Motor neuron (in vitro differentiated cells): ENCODE measurements around the gene PHF20. TPM values are rescaled to one million over a fixed set of nuclear protein-coding genes. Genes with fewer than 3 reads are reported as not detected.
"Not testable (repeated sequence)": the region's sequence is repeated elsewhere in the genome, so short reads cannot be mapped to it uniquely, and the experiment has no call there.

Source experiments
- ATAC-seq, 8 experiments: fragments of 200-7000 bp; cut with Tn5 transposase; replicated peaks in 6 of 8; 2 replicates each; pipeline ENCODE4 v1.8.0; 2021; ENCODE audit warnings: mild to moderate bottlenecking in 8 of 8, moderate library complexity in 8 of 8
- H3K27ac ChIP-seq, 2 donors: fragments of 250-450 bp; sonication (Bioruptor Pico); 2 replicates each; pipeline ENCODE4 v1.9.0; 2021; ENCODE audit warnings: antibody characterized with exemption in 2 of 2, mild to moderate bottlenecking in 2 of 2, moderate library complexity in 1 of 2
- H3K4me1 ChIP-seq, 2 donors: fragments of 250-450 bp; sonication (Bioruptor Pico); replicated peaks in 1 of 2; 2 replicates each; pipeline ENCODE4 v1.6.1; 2021; ENCODE audit warnings: antibody characterized with exemption in 2 of 2, mild to moderate bottlenecking in 2 of 2, moderate library complexity in 1 of 2
- H3K4me3 ChIP-seq, 5 donors: fragments of 250-450 bp; sonication (Bioruptor Pico); 2 replicates each; pipeline ENCODE4 v1.9.0; 2021; ENCODE audit warnings: antibody characterized with exemption in 5 of 5, mild to moderate bottlenecking in 5 of 5, moderate library complexity in 4 of 5
- WGBS, 10 experiments: fragments of 450-650 bp; shearing (Covaris generic); methylation state at CpG; one replicate each; pipeline ENCODE4 v1.0.0; 2022; 5-methylcytosine and 5-hydroxymethylcytosine counted together
- in situ Hi-C, 9 experiments: fragments of 400-800 bp; cut with MboI; loops; one replicate each; pipeline ENCODE4 v1.15.0; 2021; ENCODE audit warnings: low sequenced_read_pairs in 9 of 9, low pct_unique_long_range_greater_than_20kb in 2 of 9; ENCODE audit not compliant: unreplicated experiment in 9 of 9
- total RNA-seq, 8 experiments: library from RNA; unstranded; fragments of 300-600 nt; gene quantifications; 2 replicates each; pipeline versions ENCODE4 v1.2.3 to v1.2.4, GENCODE V29; 2022

Gene PHF20
- 10 to 100 TPM; 15.4 to 53.7 (median 31.5) TPM for total RNA-seq

GRCh38 chr20:35771689-35772562 lies at the start of gene PHF20:
PHF20 (plus strand) TSS chr20:35772015; CDS start chr20:35801523, 29,508 bp downstream.
- WGBS, 10 experiments, result 7 to 73% (median 40%) methylated on average over 2 to 9 of the region's 87 CpGs; no CpG with 5 or more reads in 5 of the 10 experiments
- peak; percentile 79 to 93 (median 90) for ATAC-seq
- in situ Hi-C loops, result no loop called here
- peaks cover 28 to 29% of the 10 kb centered on the region in 2 donors for H3K4me1 ChIP-seq
- H3K4me3 ChIP-seq, result peak within 1 kb of the TSS; percentile 50 to 75 (median 57)
- peak within 1 kb of the TSS; percentile 88 to 96 for H3K27ac ChIP-seq

DNA sequence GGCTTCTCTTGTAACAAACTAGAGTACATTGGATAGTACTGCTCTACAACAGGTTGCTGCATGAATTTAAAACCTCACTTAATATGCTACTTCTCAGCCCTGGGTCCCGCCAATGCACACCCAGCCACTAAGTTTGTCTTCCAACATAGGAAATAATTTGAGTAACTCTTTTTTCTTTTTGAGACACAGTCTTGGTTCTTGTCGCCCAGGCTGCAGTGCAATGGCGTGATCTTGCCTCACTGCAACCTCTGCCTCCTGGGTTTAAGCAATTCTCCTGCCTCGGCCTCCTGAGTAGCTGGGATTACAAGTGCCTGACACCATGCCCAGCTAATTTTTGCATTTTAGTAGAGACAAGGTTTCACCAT lies 48.6 kb upstream of the PHF20 start:
- not testable (repeated sequence) for H3K4me3 ChIP-seq, ATAC-seq, H3K4me1 ChIP-seq, H3K27ac ChIP-seq
- in situ Hi-C loops, result loop anchor here in 1 of 9 experiments (25.0 kb wide), 1 partner anchor 164 kb away; no protein-coding TSS in a partner anchor
- 75 to 100% (median 100%) methylated on average over 1 to 4 of the region's 4 CpGs for whole genome bisulfite sequencing, 10 experiments

- ATAC-seq, result not testable (repeated sequence)
- WGBS, 10 experiments, result 94 to 100% (median 100%) methylated on average over 1 to 9 of the region's 12 CpGs; no CpG with 5 or more reads in 2 of the 10 experiments
- in situ Hi-C loops, result loop anchor here in 1 of 9 experiments (25.0 kb wide), 1 partner anchor 164 kb away; no protein-coding TSS in a partner anchor
These were observed 48.0 kb upstream of the PHF20 start for GRCh38 chr20:35723652-35724320.

DNA sequence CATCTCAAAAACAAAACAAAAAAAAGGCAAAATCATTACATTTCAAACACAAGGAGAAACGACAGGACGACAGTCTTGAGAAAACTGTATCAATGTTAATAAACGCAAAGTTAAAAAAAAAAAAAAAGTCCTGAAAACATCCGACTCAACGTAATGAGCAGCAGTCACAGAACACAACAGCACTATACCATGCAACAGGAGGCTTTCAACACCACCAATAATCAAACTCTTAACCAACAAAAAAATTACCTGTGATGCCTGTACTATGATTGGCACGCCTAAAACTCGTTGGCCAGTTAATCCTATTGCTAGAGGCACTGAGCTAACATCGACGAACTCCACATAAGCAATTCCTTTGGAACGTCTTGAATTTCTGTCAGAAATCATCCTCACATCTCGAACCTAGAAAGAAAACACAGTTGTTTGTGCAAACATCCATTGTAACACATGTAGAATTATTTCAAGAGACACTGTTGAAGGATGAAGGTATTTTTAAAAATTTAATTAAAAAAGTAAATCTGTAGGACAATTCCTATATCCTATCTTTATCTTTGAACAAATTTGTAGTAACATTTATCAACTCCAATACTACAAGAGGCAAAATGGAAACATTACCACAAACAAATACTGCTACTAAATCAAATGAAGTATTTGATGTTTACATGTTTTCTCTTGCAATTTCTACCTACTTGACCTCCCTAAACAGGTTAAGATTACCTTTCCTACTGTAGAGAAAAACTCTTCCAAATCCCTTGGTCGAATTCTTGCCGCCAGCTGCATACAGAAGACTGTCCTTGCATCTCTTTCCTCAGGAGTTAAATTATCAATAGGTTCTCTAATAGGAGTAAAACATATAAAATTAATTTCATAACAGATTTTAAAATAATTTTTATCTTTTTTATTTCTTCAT lies 47.2 kb upstream of the PHF20 start:
- in situ Hi-C loops, result loop anchor here in 2 of 9 experiments (25.0 kb wide), 1 partner anchor 163 kb away; no protein-coding TSS in a partner anchor
- ATAC-seq, result no peak
- 72 to 100% (median 95%) methylated on average over 4 to 13 of the region's 13 CpGs for WGBS, 10 experiments
- Histone ChIP-seq H3K4me3 (no peak overlapping the region), H3K27ac (no peak overlapping the region), H3K4me1 (no peaks in the 10 kb centered on the region)

More at GRCh38 chr20:35723652-35724320, 48.0 kb upstream of the PHF20 start:
- H3K4me3 ChIP-seq, H3K27ac ChIP-seq, H3K4me1 ChIP-seq: not testable (repeated sequence)

DNA sequence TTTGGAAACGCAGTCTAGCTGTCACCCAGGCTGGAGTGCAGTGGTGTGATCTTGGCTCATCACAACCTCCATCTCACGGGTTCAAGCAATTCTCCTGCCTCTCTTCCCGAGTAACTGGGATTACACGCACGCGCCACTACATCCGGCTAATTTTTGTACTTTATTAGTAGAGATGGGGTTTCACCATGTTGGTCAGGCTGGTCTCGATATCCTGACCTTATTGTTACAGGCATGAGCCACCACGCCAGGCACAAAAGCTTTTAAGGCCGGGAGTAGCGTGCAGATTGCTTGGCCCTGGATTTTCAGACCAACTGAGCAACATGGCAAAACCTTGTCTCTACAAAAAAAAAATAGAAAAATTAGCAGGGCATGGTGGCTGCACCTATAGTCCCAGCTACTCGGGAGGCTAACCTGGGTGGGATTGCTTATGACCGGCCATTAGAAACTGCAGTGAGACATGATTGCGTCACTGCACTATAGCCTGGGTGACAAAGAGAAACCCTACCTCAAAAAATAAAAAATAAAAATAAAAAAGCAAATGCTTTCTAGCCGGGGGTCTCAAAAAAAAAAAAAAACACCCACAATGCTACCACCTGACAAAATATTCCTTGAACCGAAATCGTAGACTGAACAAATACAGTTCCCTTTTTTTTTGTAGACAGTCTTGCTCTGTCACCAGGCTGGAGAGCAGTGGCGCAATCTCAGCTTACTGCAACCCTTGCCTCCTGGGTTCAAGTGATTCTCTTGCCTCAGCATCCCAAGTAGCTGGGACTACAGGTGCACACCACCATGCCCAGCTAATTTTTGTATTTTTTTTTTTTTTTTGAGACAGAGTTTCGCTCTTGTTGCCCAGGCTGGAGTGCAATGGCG lies 44.7 kb upstream of the PHF20 start:
- H3K4me1 ChIP-seq, result peaks cover 0 to 2% of the 10 kb centered on the region in 2 donors
- no peak for ATAC-seq
- in situ Hi-C loops, result loop anchor here in 1 of 9 experiments (25.0 kb wide), 1 partner anchor 160 kb away; no protein-coding TSS in a partner anchor
- no peak overlapping the region for H3K4me3 ChIP-seq
- WGBS, 10 experiments, result 80 to 100% (median 99%) methylated on average over 4 to 20 of the region's 20 CpGs; no CpG with 5 or more reads in 1 of the 10 experiments
- no peak overlapping the region for H3K27ac ChIP-seq

DNA sequence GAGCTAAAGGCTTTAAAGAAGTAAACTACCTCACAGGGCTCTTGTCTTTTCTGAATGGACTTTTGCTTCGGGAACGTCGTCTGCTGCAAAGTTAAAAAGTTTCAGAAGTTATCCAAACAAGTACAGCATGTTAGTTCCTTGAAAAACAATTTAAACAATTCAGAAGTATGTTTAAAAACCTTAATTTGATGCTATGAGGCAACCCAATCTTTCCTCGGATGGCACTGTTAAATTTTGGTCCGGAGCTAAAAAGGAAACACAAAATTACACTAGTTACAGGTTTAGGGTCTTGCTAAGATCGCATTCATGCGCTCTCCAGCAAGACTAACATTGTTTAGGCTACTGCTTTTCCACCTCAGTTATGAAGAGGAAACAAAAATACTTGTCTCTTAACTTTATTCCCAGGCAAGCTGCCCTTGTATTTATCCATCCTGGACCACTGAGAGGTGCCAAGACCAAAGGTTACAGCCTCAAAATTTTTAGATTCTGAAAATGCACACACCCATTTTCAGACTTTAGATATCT lies 42.5 kb upstream of the PHF20 start:
- peaks cover under 1 to 3% of the 10 kb centered on the region in 2 donors for H3K4me1 ChIP-seq
- no peak for ATAC-seq
- in situ Hi-C loops, result loop anchor here in 1 of 9 experiments (25.0 kb wide), 1 partner anchor 158 kb away; no protein-coding TSS in a partner anchor
- no peak overlapping the region for H3K4me3 ChIP-seq
- H3K27ac ChIP-seq, result no peak overlapping the region
- 74 to 100% (median 92%) methylated on average over 3 to 7 of the region's 7 CpGs for WGBS, 10 experiments

DNA sequence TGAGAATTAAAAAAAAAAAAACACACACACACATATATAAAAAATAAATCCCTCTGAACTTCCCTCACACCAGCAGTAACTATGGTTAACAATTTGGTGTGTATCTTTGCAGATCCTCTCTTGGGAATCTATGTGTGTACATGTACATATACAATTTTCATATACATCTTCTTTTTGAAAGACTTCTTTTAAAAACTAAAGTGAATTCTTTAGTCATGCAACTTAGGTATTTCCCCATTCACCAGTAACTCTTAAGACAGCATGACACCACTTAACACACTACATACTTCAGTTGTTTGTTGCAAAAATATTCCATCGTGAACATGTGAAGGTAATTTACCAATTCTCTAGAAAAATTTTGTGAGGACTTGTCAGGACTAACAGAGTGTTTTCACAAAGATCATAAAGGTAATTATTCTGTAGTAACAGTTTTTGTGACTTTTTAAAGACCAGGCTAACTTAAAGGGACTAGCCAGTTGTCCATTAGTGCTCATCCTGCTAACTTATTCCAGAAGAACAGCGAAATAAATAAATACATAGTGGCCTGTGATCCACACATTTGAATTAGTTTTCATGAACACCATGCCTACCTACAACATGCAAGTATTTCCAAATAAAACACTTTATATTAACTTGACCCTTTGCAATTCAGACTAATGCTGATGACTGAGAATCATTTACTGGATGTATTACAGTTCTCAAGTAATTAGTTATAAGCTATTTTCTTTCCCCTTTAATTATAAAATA lies 41.8 kb upstream of the PHF20 start:
- Histone ChIP-seq H3K4me3 (no peak overlapping the region), H3K4me1 (peaks cover 5 to 9% of the 10 kb centered on the region in 2 donors), H3K27ac (no peak overlapping the region)
- no peak for ATAC-seq
- 19 to 100% (median 84%) methylated on average over 1 to 2 of the region's 2 CpGs for WGBS, 10 experiments
- in situ Hi-C loops, result loop anchor here in 1 of 9 experiments (25.0 kb wide), 1 partner anchor 157 kb away; no protein-coding TSS in a partner anchor

GRCh38 chr20:35730583-35731468 lies 41.0 kb upstream of the PHF20 start:
- WGBS, 10 experiments, result 11 to 97% (median 72%) methylated on average over 1 to 4 of the region's 4 CpGs; no CpG with 5 or more reads in 1 of the 10 experiments

DNA sequence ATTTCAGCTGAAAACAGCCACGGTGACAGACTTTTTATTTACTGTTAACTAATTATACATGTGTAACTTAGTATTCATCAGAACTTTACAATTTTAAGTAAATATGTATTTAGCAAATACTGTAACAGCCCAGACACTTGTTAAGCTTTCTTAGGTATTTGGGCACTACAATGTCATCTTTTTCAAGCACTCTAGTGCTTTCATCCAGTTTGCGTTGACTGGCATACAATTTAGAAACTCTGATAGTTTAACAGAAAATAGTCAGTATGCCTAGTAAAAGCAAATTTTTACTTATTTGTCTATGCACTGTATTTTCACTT lies 40.4 kb upstream of the PHF20 start:
- in situ Hi-C loops, result loop anchor here in 1 of 9 experiments (25.0 kb wide), 1 partner anchor 156 kb away; no protein-coding TSS in a partner anchor
- Histone ChIP-seq H3K4me3 (no peak overlapping the region), H3K27ac (no peak overlapping the region), H3K4me1 (peaks cover 8 to 13% of the 10 kb centered on the region in 2 donors)
- WGBS, 10 experiments, result 20 to 100% (median 67%) methylated on average over 1 to 2 of the region's 2 CpGs; no CpG with 5 or more reads in 1 of the 10 experiments
- no peak for ATAC-seq

More at GRCh38 chr20:35730583-35731468, 41.0 kb upstream of the PHF20 start:
- Histone ChIP-seq H3K4me1 (peaks cover 7 to 11% of the 10 kb centered on the region in 2 donors), H3K4me3 (no peak overlapping the region), H3K27ac (no peak overlapping the region)
- no peak for ATAC-seq
- in situ Hi-C loops, result loop anchor here in 1 of 9 experiments (25.0 kb wide), 1 partner anchor 156 kb away; no protein-coding TSS in a partner anchor
